NCI-H1436 (cell line): Measurements from ENCODE around the gene IDH3G.

Source experiments
- DNase-seq: peaks from one replicate; lab custom pipeline; 2025; lab: John Stamatoyannopoulos, UW

Gene IDH3G

GRCh38 chrX:153773218-153773611 is 21.0 kb downstream of the IDH3G start:
- DNase-seq = no peak

GRCh38 chrX:153772316-153773217 is 21.6 kb downstream of the IDH3G start:
- DNase-seq = no peak

- no peak for DNase-seq
These were observed 22.5 kb downstream of the IDH3G start for GRCh38 chrX:153771415-153772315.

- DNase-seq = no peak
These were observed 23.4 kb downstream of the IDH3G start for GRCh38 chrX:153770601-153771414.

- no peak for DNase-seq
These were observed 24.1 kb downstream of the IDH3G start for GRCh38 chrX:153769865-153770600.

- DNase-seq = no peak
These were observed 24.9 kb downstream of the IDH3G start for GRCh38 chrX:153769158-153769864.

GRCh38 chrX:153768311-153769157 is 25.6 kb downstream of the IDH3G start:
- no peak for DNase-seq

GRCh38 chrX:153767674-153768055 is 26.5 kb downstream of the IDH3G start:
- no peak for DNase-seq

- no peak for DNase-seq
These were observed 27.1 kb downstream of the IDH3G start for GRCh38 chrX:153766871-153767673.

GRCh38 chrX:153766098-153766817 is 27.9 kb downstream of the IDH3G start:
- DNase-seq = peak; percentile 38

GRCh38 chrX:153765138-153766079 is 28.8 kb downstream of the IDH3G start:
- DNase-seq = no peak

GRCh38 chrX:153764786-153765137 is 29.4 kb downstream of the IDH3G start:
- DNase-seq = no peak

- peak; percentile 87 for DNase-seq
These were observed 30.0 kb downstream of the IDH3G start, which contains the start of gene PLXNB3 for GRCh38 chrX:153763989-153764755. Gene PLXNB3 (plus strand): TSS chrX:153764249. CDS start chrX:153765536, 1,287 bp downstream.

- DNase-seq = no peak
These were observed 30.8 kb downstream of the IDH3G start for GRCh38 chrX:153763298-153763932.

- no peak for DNase-seq
These were observed 31.5 kb downstream of the IDH3G start for GRCh38 chrX:153762626-153763173.
